B cell (primary cell): ENCODE measurements around the gene EEF1AKMT2. TPM values are rescaled to one million over a fixed set of nuclear protein-coding genes. Genes with fewer than 3 reads are reported as not detected.

Experiments used
- ATAC-seq: fragments of 200-7000 bp; cut with Tn5 transposase; one replicate; pipeline ENCODE4 v1.10.0; 2021; ENCODE audit warnings: low read depth, mild to moderate bottlenecking, moderate number of reproducible peaks, moderate library complexity
- CTCF ChIA-PET: fragments of 350-600 bp; sonication (Branson Sonifier 250); formaldehyde crosslinking; loops from one replicate; lab custom pipeline; 2021; ENCODE audit warnings: antibody characterized with exemption, inconsistent platforms; lab: Charles Lee
- POLR2A ChIA-PET: fragments of 350-600 bp; sonication (Branson Sonifier 250); formaldehyde crosslinking; loops from one replicate; lab custom pipeline; 2021; ENCODE audit warnings: antibody characterized with exemption; lab: Charles Lee
- DNase-seq: peaks from one replicate; pipeline ENCODE4 v3.0.0; 2013
- H2AFZ ChIP-seq: 2 replicates; pipeline ENCODE4 v1.6.1; 2012; ENCODE audit warnings: mild to moderate bottlenecking, low read depth, low read length; ENCODE audit not compliant: insufficient read depth, poor library complexity, severe bottlenecking
- H3K27ac ChIP-seq, 2 donors: 1 replicate in 1 of 2; 2 replicates in 1 of 2; pipeline ENCODE4 v1.5.1; 2012 to 2013; ENCODE audit warnings: low read length in 2 of 2, mild to moderate bottlenecking in 2 of 2, moderate library complexity in 1 of 2
- H3K27me3 ChIP-seq, 4 experiments: fragments of 200-600 bp in 1 of 4; sonication (generic) in 1 of 4; replicated peaks in 1 of 4; 1 replicate in 2 of 4; 2 replicates in 2 of 4; pipeline versions ENCODE4 v1.6.1 to v1.7.0; 2013 to 2016; ENCODE audit warnings: low read length in 3 of 4, mild to moderate bottlenecking in 2 of 4, mixed read lengths in 1 of 4, moderate library complexity in 1 of 4; ENCODE audit not compliant: insufficient read depth in 4 of 4, control insufficient read depth in 3 of 4; ENCODE audit errors: control extremely low read depth in 1 of 4
- H3K36me3 ChIP-seq, 2 experiments: replicated peaks in 1 of 2; 1 replicate in 1 of 2; 2 replicates in 1 of 2; pipeline versions ENCODE4 v1.6.1 to v1.7.1; 2013; ENCODE audit warnings: low read length in 1 of 2; ENCODE audit not compliant: insufficient read depth in 2 of 2, control insufficient read depth in 1 of 2; ENCODE audit errors: control extremely low read depth in 1 of 2, extremely low read depth in 1 of 2
- H3K4me1 ChIP-seq, 2 donors: fragments of 200-600 bp in 1 of 2; sonication (generic) in 1 of 2; 1 replicate in 1 of 2; 2 replicates in 1 of 2; pipeline versions ENCODE4 v1.5.1 to v1.6.1; 2013 to 2017; ENCODE audit warnings: low read length in 2 of 2; ENCODE audit not compliant: control insufficient read depth in 2 of 2, insufficient read depth in 2 of 2
- H3K4me2 ChIP-seq: replicated peaks from 2 replicates; pipeline ENCODE3; 2012; ENCODE audit warnings: mild to moderate bottlenecking, low read depth, low read length; ENCODE audit not compliant: poor library complexity, severe bottlenecking
- H3K4me3 ChIP-seq, 5 experiments: fragments of 200-600 bp in 1 of 5; sonication (generic) in 1 of 5; 1 replicate in 3 of 5; 2 replicates in 2 of 5; pipeline versions ENCODE4 v1.5.1 to v1.7.0; 2011 to 2016; ENCODE audit warnings: low read length in 4 of 5, mild to moderate bottlenecking in 4 of 5, low read depth in 2 of 5, control low read depth in 1 of 5, moderate library complexity in 1 of 5; ENCODE audit not compliant: insufficient read depth in 1 of 5; ENCODE audit errors: control extremely low read depth in 1 of 5, extremely low read depth in 1 of 5
- H3K79me2 ChIP-seq: fragments of 200-600 bp; sonication (generic); one replicate; pipeline ENCODE4 v1.6.0; 2016; ENCODE audit warnings: low read length; ENCODE audit not compliant: control insufficient read depth, insufficient read depth
- H3K9ac ChIP-seq: fragments of 200-600 bp; sonication (generic); 2 replicates; pipeline ENCODE4 v1.6.1; 2017; ENCODE audit warnings: mild to moderate bottlenecking, low read length, moderate library complexity
- H3K9me3 ChIP-seq, 3 donors: one replicate each; pipeline versions ENCODE4 v1.6.1 to v1.7.1; 2013; ENCODE audit warnings: low read length in 2 of 3; ENCODE audit not compliant: control insufficient read depth in 2 of 3, insufficient read depth in 1 of 3; ENCODE audit errors: control extremely low read depth in 1 of 3
- H4K20me1 ChIP-seq: 2 replicates; pipeline ENCODE4 v1.6.0; 2012; ENCODE audit warnings: mild to moderate bottlenecking, low read length; ENCODE audit not compliant: insufficient read depth, control insufficient read depth, poor library complexity, severe bottlenecking
- H3K27ac Mint-ChIP-seq: one replicate; pipeline ENCODE4 v1.8.0; 2021; ENCODE audit warnings: mixed read lengths
- H3K27me3 Mint-ChIP-seq: one replicate; pipeline ENCODE4 v1.8.0; 2021; ENCODE audit warnings: mixed read lengths
- H3K4me1 Mint-ChIP-seq: one replicate; pipeline ENCODE4 v1.8.0; 2021; ENCODE audit warnings: mixed read lengths
- H3K4me3 Mint-ChIP-seq: one replicate; pipeline ENCODE4 v1.8.0; 2021; ENCODE audit warnings: mixed read lengths
- H3K9me3 Mint-ChIP-seq: one replicate; pipeline ENCODE4 v1.8.0; 2022; ENCODE audit warnings: mixed read lengths; ENCODE audit not compliant: insufficient read depth
- CTCF ChIP-seq: fragments of 200-600 bp; IDR thresholded peaks from one replicate; pipeline ENCODE4 v1.8.0; 2022; ENCODE audit warnings: antibody characterized with exemption, mild to moderate bottlenecking
- EZH2 ChIP-seq: IDR thresholded peaks from 2 replicates; pipeline ENCODE4 v1.6.1; 2012; ENCODE audit warnings: borderline replicate concordance, low read depth, mild to moderate bottlenecking, moderate library complexity, low read length; ENCODE audit not compliant: insufficient read depth, poor library complexity, severe bottlenecking
- WGBS: methylation state at CpG from one replicate; pipeline ENCODE4 v1.1.5; 2013; ENCODE audit warnings: missing lambda C conversion rate; ENCODE audit not compliant: insufficient coverage; 5-methylcytosine and 5-hydroxymethylcytosine counted together
- intact Hi-C: fragments of 100-400 bp; cut with micrococcal nuclease; formaldehyde crosslinking; loops from one replicate; pipeline ENCODE4 v1.10.0; 2022
- polyA plus RNA-seq: library from polyadenylated mRNA; depleted of rRNA; stranded (reverse); fragments of >200 nt; gene quantifications from 2 replicates; pipeline ENCODE4 v1.2.3, GENCODE V29; 2012
- total RNA-seq, 2 donors: library from RNA; stranded (reverse); fragments of 120-200 nt in 1 of 2; gene quantifications; 1 replicate in 1 of 2; 2 replicates in 1 of 2; pipeline versions ENCODE4 v1.2.3 to v1.2.4, GENCODE V29; 2013 to 2022

Gene EEF1AKMT2
- total and polyA plus RNA-seq, 2 donors (not counting 1 experiment from before 2014, with no cell fraction given): 8.8 to 15.0 TPM

DNA sequence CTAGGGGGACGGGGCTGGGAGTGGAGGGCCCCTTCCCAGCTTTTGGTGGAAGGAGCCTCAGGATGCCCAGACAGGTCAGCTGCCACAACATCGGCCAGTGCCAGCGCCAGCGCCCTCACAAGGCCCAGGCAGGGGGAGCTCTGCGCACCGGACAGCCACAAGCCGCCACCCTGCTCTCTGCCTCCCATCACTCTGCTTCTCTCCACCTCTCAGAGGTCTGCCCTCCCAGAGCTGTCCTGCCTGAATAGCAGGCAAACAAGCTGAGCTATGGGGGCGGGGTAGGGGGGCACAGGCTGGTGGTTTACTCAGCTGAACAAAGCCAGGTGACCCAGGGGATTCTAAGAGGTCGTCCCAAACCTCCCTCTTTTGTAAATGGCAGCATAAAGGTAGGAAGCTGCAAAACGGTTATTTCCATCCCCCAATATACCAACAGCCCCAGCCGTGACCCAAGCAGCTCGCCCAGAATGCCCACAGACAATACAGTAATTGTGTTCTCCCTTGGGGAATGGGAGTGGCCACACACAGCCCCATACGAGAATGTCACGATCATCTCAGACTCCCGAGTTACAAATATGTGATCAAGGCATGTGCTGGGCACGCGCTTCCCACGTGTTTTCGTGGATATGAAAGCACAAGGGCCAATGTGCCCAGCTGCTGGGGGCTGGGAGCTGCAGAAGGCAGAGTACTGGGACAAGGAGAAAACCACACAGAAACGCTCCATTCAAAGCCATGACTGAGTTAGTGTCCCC is 67.2 kb downstream of the EEF1AKMT2 start:
- no peaks in the 10 kb centered on the region for H3K27me3 ChIP-seq
- CTCF ChIA-PET: interaction anchor here (0.6 to 19.2 kb wide), 6 partner anchors 8 to 186 kb away, joined by 3 to 353 read pairs (median 5); no protein-coding TSS in a partner anchor
- intact Hi-C loops: loop anchor here (5.0 kb wide), 1 partner anchor 37 kb away; no protein-coding TSS in a partner anchor
- peaks cover 94% of the 10 kb centered on the region for H3K4me1 Mint-ChIP-seq
- H3K4me3 ChIP-seq: peak overlapping the region in 1 of 5 experiments; percentile 8
- H3K9me3 Mint-ChIP-seq: no peaks in the 10 kb centered on the region
- DNase-seq: no peak
- peak overlapping the region; percentile 28 for H3K9ac ChIP-seq
- peak overlapping the region; percentile 83 for H3K4me3 Mint-ChIP-seq
- H3K36me3 ChIP-seq: peaks cover 6 to 29% of the 10 kb centered on the region in 2 experiments
- ATAC-seq: no peak
- no peaks in the 10 kb centered on the region for H3K27me3 Mint-ChIP-seq
- H3K9me3 ChIP-seq: no peaks in the 10 kb centered on the region
- POLR2A ChIA-PET: interaction anchor here (1.1 to 3.4 kb wide), 5 partner anchors 9 to 105 kb away, joined by 3 to 15 read pairs (median 4); no protein-coding TSS in a partner anchor
- peaks cover 38% of the 10 kb centered on the region for H4K20me1 ChIP-seq
- TF ChIP-seq CTCF (no peak), EZH2 (no peak)
- WGBS: 78% methylated on average over 12 of the region's 20 CpGs
- H2AFZ ChIP-seq: no peak overlapping the region
- H3K27ac ChIP-seq: peak overlapping the region; percentile 92 to 98
- peak overlapping the region; percentile 65 for H3K4me2 ChIP-seq
- peaks cover 96 to 97% of the 10 kb centered on the region in 2 donors for H3K4me1 ChIP-seq
- H3K27ac Mint-ChIP-seq: peak overlapping the region; percentile 99
- H3K79me2 ChIP-seq: peaks cover 100% of the 10 kb centered on the region
